HG02970 (cell line): ENCODE results near the gene C16orf95.
"Not testable (repeated sequence)": the region's sequence is repeated elsewhere in the genome, so short reads cannot be mapped to it uniquely, and the experiment has no call there.

ENCODE experiments used
- ATAC-seq: cut with Tn5 transposase; IDR thresholded peaks from one replicate; pipeline ENCODE4 v1.9.1; 2021; ENCODE audit warnings: mild to moderate bottlenecking, moderate library complexity, moderate number of reproducible peaks; ENCODE audit not compliant: unreplicated experiment, low FRiP score

C16orf95 gene

DNA sequence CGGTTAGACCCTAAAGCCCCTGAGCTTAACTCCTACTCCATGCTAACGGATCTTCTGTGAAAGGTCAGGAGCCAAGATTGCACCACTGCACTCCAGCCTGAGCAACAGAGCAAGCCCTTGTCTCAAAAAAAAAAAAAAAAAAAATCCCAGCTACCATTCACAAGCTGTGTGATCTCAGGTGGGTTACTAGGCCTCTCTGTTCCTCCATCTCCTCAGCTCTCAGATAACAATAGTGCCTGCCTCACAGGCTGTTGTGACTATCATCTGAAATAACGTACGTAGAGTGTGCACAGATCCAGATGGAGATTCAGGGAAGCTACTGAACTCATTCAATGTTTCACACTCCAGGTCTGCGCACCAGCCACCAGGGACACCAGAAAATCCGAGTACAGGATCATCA is 57.8 kb downstream of the C16orf95 start:
- no peak for ATAC-seq

DNA sequence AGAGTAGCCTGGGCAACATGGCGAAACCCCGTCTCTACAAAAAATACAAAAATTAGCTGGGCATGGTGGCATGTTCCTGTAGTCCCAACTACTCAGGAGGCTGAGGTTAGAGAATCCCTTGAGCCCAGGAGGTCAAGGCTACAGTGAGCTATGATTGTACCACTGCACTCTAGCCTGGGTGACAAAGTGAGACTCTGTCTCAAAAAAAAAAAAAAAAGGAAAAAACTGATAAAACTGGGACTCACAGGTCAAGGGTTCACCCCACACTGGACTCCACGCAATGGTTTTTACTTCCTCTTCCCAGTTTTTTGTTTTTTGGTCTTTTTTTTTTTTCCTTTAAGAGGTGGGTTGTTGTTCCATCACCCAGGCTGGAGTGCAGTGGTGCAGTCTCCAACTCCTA is 58.5 kb downstream of the C16orf95 start:
- not testable (repeated sequence) for ATAC-seq

DNA sequence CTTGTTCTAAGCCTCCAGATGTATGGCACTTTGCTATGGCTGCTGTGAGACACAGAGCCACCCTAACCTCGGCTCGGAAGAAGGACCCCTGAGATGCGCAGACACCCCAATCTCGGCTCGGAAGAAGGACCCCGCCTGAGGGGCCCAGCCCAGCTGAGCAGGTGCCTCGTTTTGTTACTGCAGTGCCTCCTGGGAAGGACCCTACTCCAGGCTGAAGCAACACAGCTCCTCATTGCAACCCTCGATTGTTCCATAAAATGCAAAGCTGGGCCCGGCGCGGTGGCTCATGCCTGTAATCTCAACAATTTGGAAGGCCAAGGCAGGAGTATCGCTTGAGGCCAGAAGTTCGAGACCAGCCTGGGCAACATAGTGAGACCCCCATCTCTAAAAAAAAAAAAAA is 61.3 kb downstream of the C16orf95 start:
- no peak for ATAC-seq

DNA sequence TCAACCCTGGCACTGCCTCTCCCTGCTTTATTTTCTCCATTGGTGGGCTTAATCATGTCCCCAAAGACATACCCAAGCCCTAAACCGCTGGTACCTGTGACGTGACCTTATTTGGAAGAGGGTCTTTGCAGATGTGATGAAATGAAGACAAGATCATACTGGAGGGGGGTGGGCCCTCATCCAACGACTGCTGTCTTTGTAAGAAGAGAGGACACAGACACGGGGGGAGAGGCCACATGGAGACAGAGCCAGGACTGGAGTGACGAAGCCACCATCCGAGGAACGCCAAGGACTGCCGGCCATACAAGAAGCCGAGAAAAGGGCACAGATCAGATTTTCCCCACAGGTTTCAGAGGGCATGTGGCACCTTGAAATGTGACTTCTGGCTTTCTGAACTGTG is 62.5 kb downstream of the C16orf95 start:
- ATAC-seq: no peak

DNA sequence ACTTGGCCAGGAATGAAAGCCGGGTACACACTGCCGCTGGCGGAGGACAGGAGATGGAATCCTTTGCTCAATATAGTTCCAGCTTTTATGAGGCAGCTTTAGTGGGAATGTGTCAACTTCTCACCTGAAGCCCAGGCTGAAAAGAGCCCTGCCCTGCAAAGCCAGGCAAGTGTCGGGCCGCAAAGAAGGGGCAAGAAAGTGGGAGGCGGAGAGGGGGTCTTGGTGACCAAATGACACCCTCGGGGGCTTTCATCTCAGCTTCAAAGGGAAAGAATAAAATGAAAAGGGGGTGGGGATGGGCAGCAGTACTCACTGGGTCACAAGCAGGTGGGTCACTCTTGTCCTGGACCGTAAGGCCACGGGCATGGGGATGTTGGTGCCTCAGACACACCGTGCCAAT is 62.9 kb downstream of the C16orf95 start:
- ATAC-seq: no peak

DNA sequence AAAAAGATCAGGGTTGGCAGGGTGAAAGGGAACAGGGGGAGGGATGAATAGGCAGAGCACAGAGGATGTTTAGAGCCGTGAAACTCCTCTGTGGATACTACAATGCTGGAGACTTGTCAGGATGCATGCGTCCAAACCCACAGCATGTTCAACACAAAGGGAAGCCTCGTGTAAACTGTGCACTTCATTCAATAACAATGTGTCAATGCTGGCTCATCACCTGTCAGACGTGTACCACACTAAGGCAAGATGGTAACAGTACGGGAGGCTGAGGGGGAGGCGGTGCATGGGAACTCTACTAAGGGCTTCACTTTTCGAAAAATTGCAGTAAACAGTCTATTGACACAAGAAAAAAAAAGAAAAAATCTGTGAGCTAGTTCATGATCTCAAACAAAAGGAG is 63.7 kb downstream of the C16orf95 start:
- no peak for ATAC-seq
